ENCODE data around the gene SORT1. TPM values are rescaled to one million over a fixed set of nuclear protein-coding genes. Genes with fewer than 3 reads are reported as not detected.

The SORT1 gene
- total RNA-seq, 2 donors from 2014 or later, result 44.9 to 46.2 TPM

GRCh38 chr1:109427171-109427467 is 29.4 kb upstream of the SORT1 start:
- H3K27ac ChIP-seq (ENCODE audit: low read depth, low read length), result no peak overlapping the region
- H3K9me3 ChIP-seq (ENCODE audit: control insufficient read depth, low read length), result no peaks in the 10 kb centered on the region
- peak overlapping the region; percentile 95 for H3K27ac Mint-ChIP-seq

DNA sequence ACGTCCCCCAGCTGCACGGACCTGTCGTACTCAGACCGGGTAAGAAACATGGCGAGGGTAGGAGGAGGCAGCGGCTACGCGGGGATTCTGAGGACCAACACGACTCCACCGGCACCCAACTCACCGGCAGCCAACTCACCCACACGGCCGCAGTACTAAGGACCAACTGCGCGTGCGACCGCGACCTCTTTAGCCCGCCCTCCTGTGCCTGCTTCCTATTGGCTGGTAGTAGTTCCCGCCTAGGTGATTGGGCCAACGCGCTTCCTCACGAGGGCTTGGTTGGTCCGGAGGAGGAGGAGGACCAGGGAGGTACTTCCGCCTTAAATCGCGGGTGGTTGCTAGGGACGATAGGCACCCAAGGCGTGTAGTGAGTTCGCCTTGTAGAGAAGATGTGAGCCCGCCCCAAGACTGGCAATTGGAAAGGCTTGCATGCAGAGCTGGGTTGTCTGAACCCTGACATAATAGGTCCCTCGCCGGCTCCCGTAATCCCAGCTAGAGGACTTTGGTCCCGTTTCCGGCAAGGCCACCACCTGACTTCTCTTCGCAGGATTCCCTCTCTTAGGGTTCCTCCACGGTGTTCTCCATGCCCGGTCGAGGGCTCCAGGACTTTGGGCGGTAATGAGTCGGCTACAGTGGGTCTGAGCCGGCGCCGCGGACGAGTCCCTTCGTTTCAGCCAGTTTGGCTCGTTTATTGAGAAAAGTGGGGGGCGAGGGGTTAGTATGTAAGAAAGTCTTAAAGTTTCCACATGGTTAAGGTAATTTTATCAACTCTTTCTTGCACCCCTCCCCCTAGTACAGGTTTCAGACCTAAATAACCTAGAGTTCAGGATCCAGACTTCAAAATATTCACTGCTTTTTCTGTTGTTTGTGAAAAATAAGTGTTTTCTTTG is 28.8 kb upstream of the SORT1 start, which contains the start of gene PSMA5:
PSMA5 (minus strand) TSS at position 168 of the 890 bp plus-strand sequence; CDS start at position 50, 118 bp downstream.
- no peaks in the 10 kb centered on the region for H3K9me3 ChIP-seq (ENCODE audit: control insufficient read depth, low read length)
- peak within 1 kb of the TSS; percentile 72 for H3K9ac ChIP-seq (ENCODE audit: extremely low read depth, low read length, poor library complexity, severe bottlenecking)
- 0% methylated on average over 7 to 49 of the region's 50 CpGs for WGBS, 2 experiments (ENCODE audit: insufficient coverage in 1 of 2, insufficient read length in 1 of 2)

More at GRCh38 chr1:109427171-109427467, 29.4 kb upstream of the SORT1 start:
- DNase-seq, result no peak
- H3K36me3 ChIP-seq (ENCODE audit: control insufficient read depth, insufficient read depth, low read length), result peaks cover 5% of the 10 kb centered on the region
- Mint-ChIP-seq H3K36me3 (ENCODE audit: low read depth) (no peaks in the 10 kb centered on the region), H3K9me3 (no peaks in the 10 kb centered on the region), H3K4me3 (peak overlapping the region; percentile 87), H3K4me1 (peaks cover 14% of the 10 kb centered on the region), H3K27me3 (ENCODE audit: insufficient read depth) (no peaks in the 10 kb centered on the region)
- H3K4me1 ChIP-seq (ENCODE audit: control insufficient read depth, insufficient read depth, low read length), result no peaks in the 10 kb centered on the region
- H3K9ac ChIP-seq (ENCODE audit: extremely low read depth, low read length, poor library complexity, severe bottlenecking), result peak overlapping the region; percentile 50
- TF ChIP-seq, protein P1, sequence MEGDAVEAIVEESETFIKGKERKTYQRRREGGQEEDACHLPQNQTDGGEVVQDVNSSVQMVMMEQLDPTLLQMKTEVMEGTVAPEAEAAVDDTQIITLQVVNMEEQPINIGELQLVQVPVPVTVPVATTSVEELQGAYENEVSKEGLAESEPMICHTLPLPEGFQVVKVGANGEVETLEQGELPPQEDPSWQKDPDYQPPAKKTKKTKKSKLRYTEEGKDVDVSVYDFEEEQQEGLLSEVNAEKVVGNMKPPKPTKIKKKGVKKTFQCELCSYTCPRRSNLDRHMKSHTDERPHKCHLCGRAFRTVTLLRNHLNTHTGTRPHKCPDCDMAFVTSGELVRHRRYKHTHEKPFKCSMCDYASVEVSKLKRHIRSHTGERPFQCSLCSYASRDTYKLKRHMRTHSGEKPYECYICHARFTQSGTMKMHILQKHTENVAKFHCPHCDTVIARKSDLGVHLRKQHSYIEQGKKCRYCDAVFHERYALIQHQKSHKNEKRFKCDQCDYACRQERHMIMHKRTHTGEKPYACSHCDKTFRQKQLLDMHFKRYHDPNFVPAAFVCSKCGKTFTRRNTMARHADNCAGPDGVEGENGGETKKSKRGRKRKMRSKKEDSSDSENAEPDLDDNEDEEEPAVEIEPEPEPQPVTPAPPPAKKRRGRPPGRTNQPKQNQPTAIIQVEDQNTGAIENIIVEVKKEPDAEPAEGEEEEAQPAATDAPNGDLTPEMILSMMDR (conservative IDR thresholded peaks at IDR 0.05), result no peak
- 10 to 28% methylated on average over 4 to 7 of the region's 7 CpGs for WGBS, 2 experiments (ENCODE audit: insufficient coverage in 1 of 2, insufficient read length in 1 of 2)
- H3K27me3 ChIP-seq (ENCODE audit: control insufficient read depth, insufficient read depth, low read length, poor library complexity, severe bottlenecking), result no peaks in the 10 kb centered on the region
- H3K4me3 ChIP-seq (ENCODE audit: low read length), result peak overlapping the region; percentile 90

DNA sequence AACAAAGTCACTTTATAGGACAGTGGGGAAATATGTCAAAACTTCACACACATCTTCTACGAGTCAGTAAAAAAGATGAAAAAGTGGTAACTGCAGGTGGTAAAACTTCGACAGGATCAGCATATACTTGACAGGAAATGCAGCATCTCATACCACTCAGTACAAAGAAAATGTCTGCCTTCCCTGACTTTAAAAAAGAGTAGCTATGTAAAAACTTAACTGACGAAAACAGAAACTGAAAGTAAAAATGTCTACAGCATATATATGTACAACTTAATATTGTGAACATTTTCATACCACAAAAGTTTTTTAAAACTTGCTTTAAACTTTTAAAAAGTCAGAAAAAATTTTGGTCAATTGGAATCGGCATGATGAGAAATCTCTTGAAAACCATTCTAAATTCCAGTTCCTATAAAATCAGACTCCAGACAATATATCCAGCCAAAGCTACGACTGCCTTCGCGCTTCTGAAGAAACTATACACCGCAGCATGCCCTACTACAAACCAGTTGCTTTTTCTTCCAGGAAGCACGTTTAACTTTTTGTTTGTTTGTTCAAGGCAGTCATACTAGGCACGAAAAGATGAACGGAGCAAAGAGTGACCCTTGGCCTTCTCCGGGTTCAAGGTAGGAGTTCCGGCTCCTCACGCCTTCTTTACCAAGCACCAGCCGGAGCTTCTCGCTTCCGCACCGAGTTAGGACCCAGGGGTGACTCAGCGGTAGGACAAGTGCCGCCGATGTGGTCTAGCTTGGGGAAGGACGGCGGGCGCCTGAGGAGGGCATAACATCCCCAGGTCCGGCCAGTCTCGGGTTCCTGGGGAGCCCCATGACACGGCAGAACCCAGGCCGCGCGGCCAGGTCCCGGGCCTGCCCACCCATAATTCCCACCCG is 27.9 kb upstream of the SORT1 start:
- Mint-ChIP-seq H3K4me3 (peak overlapping the region; percentile 87), H3K4me1 (peaks cover 14% of the 10 kb centered on the region), H3K36me3 (ENCODE audit: low read depth) (peaks cover 7% of the 10 kb centered on the region), H3K9me3 (no peaks in the 10 kb centered on the region), H3K27ac (peak overlapping the region; percentile 95), H3K27me3 (ENCODE audit: insufficient read depth) (no peaks in the 10 kb centered on the region)
- H3K9ac ChIP-seq (ENCODE audit: extremely low read depth, low read length, poor library complexity, severe bottlenecking), result peak overlapping the region; percentile 72
- DNase-seq, result no peak
- H3K4me3 ChIP-seq (ENCODE audit: low read length), result peak overlapping the region; percentile 90
- peak overlapping the region; percentile 14 for H3K27ac ChIP-seq (ENCODE audit: low read depth, low read length)
- no peaks in the 10 kb centered on the region for H3K27me3 ChIP-seq (ENCODE audit: control insufficient read depth, insufficient read depth, low read length, poor library complexity, severe bottlenecking)
- H3K9me3 ChIP-seq (ENCODE audit: control insufficient read depth, low read length), result no peaks in the 10 kb centered on the region
- WGBS, 2 experiments (ENCODE audit: insufficient coverage in 1 of 2, insufficient read length in 1 of 2), result 1 to 3% methylated on average over 22 to 32 of the region's 32 CpGs
- TF ChIP-seq, protein P1 (conservative IDR thresholded peaks at IDR 0.05), result no peak
- H3K36me3 ChIP-seq (ENCODE audit: control insufficient read depth, insufficient read depth, low read length), result peaks cover 15% of the 10 kb centered on the region
- H3K4me1 ChIP-seq (ENCODE audit: control insufficient read depth, insufficient read depth, low read length), result no peaks in the 10 kb centered on the region

More for the DNA sequence above, 28.8 kb upstream of the SORT1 start, which contains the start of gene PSMA5:
- H3K27me3 ChIP-seq (ENCODE audit: control insufficient read depth, insufficient read depth, low read length, poor library complexity, severe bottlenecking), result no peaks in the 10 kb centered on the region
- H3K4me1 Mint-ChIP-seq, result peaks cover 14% of the 10 kb centered on the region
- H3K27ac ChIP-seq (ENCODE audit: low read depth, low read length), result peak within 1 kb of the TSS; percentile 42
- peaks cover 6% of the 10 kb centered on the region for H3K36me3 ChIP-seq (ENCODE audit: control insufficient read depth, insufficient read depth, low read length)
- no peaks in the 10 kb centered on the region for H3K4me1 ChIP-seq (ENCODE audit: control insufficient read depth, insufficient read depth, low read length)
- TF ChIP-seq, protein P1 (conservative IDR thresholded peaks at IDR 0.05), result no peak
- H3K36me3 Mint-ChIP-seq (ENCODE audit: low read depth), result no peaks in the 10 kb centered on the region
- H3K4me3 Mint-ChIP-seq, result peak within 1 kb of the TSS; percentile 87
- peak within 1 kb of the TSS; percentile 90 for H3K4me3 ChIP-seq (ENCODE audit: low read length)
- peak; percentile 98 for DNase-seq
- no peaks in the 10 kb centered on the region for H3K9me3 Mint-ChIP-seq
- H3K27ac Mint-ChIP-seq, result peak within 1 kb of the TSS; percentile 95
- no peaks in the 10 kb centered on the region for H3K27me3 Mint-ChIP-seq (ENCODE audit: insufficient read depth)

All from endodermal cell (in vitro differentiated cells).